ENCODE measurements around the gene TPH2. TPM values are rescaled to one million over a fixed set of nuclear protein-coding genes. Genes with fewer than 3 reads are reported as not detected.

TPH2 gene
- total RNA-seq, 1 experiment from 2014 or later: 0.66 TPM

GRCh38 chr12:71941174-71941573 is 2.5 kb downstream of the TPH2 start:
- no peak overlapping the region for H3K18ac ChIP-seq (ENCODE audit: insufficient read length, low read depth, low read length)
- DNase-seq: no peak
- Mint-ChIP-seq H3K36me3 (ENCODE audit: insufficient read depth in 1 of 3, low read depth in 3 of 3) (no peaks in the 10 kb centered on the region), H3K9me3 (no peaks in the 10 kb centered on the region), H3K4me1 (peaks cover 47 to 52% of the 10 kb centered on the region in 2 experiments), H3K27me3 (ENCODE audit: low read depth) (no peaks in the 10 kb centered on the region; the same call in 1 of the 2 replicates), H3K4me3 (no peak overlapping the region), H3K27ac (no peak overlapping the region)
- H2AK5ac ChIP-seq (ENCODE audit: insufficient read length, low read length): no peak overlapping the region
- peaks cover 6% of the 10 kb centered on the region; the same call in 1 of the 2 replicates for H3K4me1 ChIP-seq (ENCODE audit: insufficient read depth, low read length)
- H3K79me2 ChIP-seq (ENCODE audit: insufficient read depth, low read length): no peaks in the 10 kb centered on the region
- H3K14ac ChIP-seq (ENCODE audit: insufficient read depth, low read length): no peak overlapping the region
- H3K27ac ChIP-seq (ENCODE audit: insufficient read length, low read depth, low read length): no peak overlapping the region
- H3K23me2 ChIP-seq (ENCODE audit: insufficient read length, low read depth, low read length, poor library complexity, severe bottlenecking): no peaks in the 10 kb centered on the region
- no peaks in the 10 kb centered on the region for H3K9me3 ChIP-seq (ENCODE audit: control insufficient read depth, low read depth, low read length)
- H3K79me1 ChIP-seq (ENCODE audit: insufficient read depth, low read depth, low read length, poor library complexity, severe bottlenecking): no peaks in the 10 kb centered on the region
- no peak overlapping the region for H3K56ac ChIP-seq (ENCODE audit: insufficient read length, low read depth, low read length)
- H3K27me3 ChIP-seq (ENCODE audit: insufficient read depth, low read length): no peaks in the 10 kb centered on the region
- H2BK120ac ChIP-seq (ENCODE audit: low read depth, low read length, poor library complexity, severe bottlenecking): no peak overlapping the region
- no peaks in the 10 kb centered on the region for H4K20me1 ChIP-seq (ENCODE audit: control insufficient read depth, insufficient read depth, insufficient read length)
- H3K9ac ChIP-seq (ENCODE audit: extremely low read depth, insufficient read length, low read length): no peak overlapping the region
- H2BK12ac ChIP-seq (ENCODE audit: insufficient read length, low read depth, low read length): no peak overlapping the region
- no CpG with 5 or more reads among the region's 6 CpGs for WGBS (ENCODE audit: extremely low coverage, insufficient read length, low lambda C conversion rate)
- no peak overlapping the region for H2BK15ac ChIP-seq (ENCODE audit: low read depth, low read length)
- H3K23ac ChIP-seq (ENCODE audit: insufficient read length, low read depth, low read length): no peak overlapping the region
- H2BK20ac ChIP-seq (ENCODE audit: low read depth, low read length, poor library complexity, severe bottlenecking): no peak overlapping the region
- H4K5ac ChIP-seq (ENCODE audit: insufficient read length, low read depth, low read length): no peak overlapping the region
- no peak overlapping the region for H3T11ph ChIP-seq (ENCODE audit: low read length)
- H2BK5ac ChIP-seq (ENCODE audit: insufficient read length, low read length): no peak overlapping the region
- H3K4me2 ChIP-seq (ENCODE audit: insufficient read depth, insufficient read length, low read length): no peak overlapping the region
- no peak overlapping the region for H4K91ac ChIP-seq (ENCODE audit: insufficient read length, low read depth, low read length)
- H4K8ac ChIP-seq (replicated peaks; ENCODE audit: insufficient read length, low read depth, low read length): no peak overlapping the region
- H2AFZ ChIP-seq (ENCODE audit: low read length): no peak overlapping the region
- no peak for TF ChIP-seq CTCF (conservative IDR thresholded peaks at IDR 0.05)
- no peak overlapping the region for H3K4ac ChIP-seq (ENCODE audit: low read depth, low read length)

Measured in H9 (cell line).